Lower leg skin (tissue), 3 donors: Measurements from ENCODE around the gene HGFAC.

Experiments
- CTCF ChIP-seq, 3 donors: fragments of 450-650 bp; IDR thresholded peaks; one replicate each; pipeline ENCODE4 v1.5.1; 2016; ENCODE audit warnings: antibody characterized with exemption in 3 of 3, mild to moderate bottlenecking in 3 of 3, moderate library complexity in 2 of 3
- POLR2A ChIP-seq, 2 donors: fragments of 450-650 bp; IDR thresholded peaks; one replicate each; pipeline ENCODE4 v1.6.1; 2016 to 2017; ENCODE audit warnings: antibody characterized with exemption in 2 of 2, mild to moderate bottlenecking in 1 of 2, moderate library complexity in 1 of 2

GRCh38 chr4:3476936-3477749 is 35.4 kb downstream of the HGFAC start:
- no peak for TF ChIP-seq CTCF (IDR thresholded peaks at IDR 0.05)
- no peak for TF ChIP-seq POLR2A (IDR thresholded peaks at IDR 0.05)
